OCI-LY1 (cell line): Measurements from ENCODE around the gene LGMN.
"Not testable (repeated sequence)": the region's sequence is repeated elsewhere in the genome, so short reads cannot be mapped to it uniquely, and the experiment has no call there.

Experiments
- H2AFZ ChIP-seq: fragments of 200-600 bp; sonication (generic), shearing (Covaris generic); 2 replicates; pipeline ENCODE4 v1.6.0; 2014; ENCODE audit warnings: antibody characterized with exemption, mild to moderate bottlenecking, low read length
- H3F3A ChIP-seq: fragments of 200-600 bp; sonication (generic), shearing (Covaris generic); 2 replicates; pipeline ENCODE4 v1.6.0; 2014; ENCODE audit warnings: mild to moderate bottlenecking, antibody characterized with exemption, low read length, moderate library complexity; ENCODE audit not compliant: insufficient read depth
- H3K27ac ChIP-seq: fragments of 200-600 bp; sonication (generic); 2 replicates; pipeline ENCODE4 v1.5.1; 2014; ENCODE audit warnings: low read length, mixed run types, mild to moderate bottlenecking, low read depth; ENCODE audit not compliant: poor library complexity, severe bottlenecking
- H3K27me3 ChIP-seq: fragments of 200-600 bp; sonication (generic); 2 replicates; pipeline ENCODE4 v1.6.0; 2014; ENCODE audit warnings: antibody characterized with exemption, mild to moderate bottlenecking, low read length, moderate library complexity; ENCODE audit not compliant: insufficient read depth
- H3K36me3 ChIP-seq: fragments of 200-600 bp; sonication (generic); 2 replicates; pipeline ENCODE4 v1.6.1; 2014; ENCODE audit warnings: mild to moderate bottlenecking, antibody characterized with exemption, low read length, moderate library complexity, mixed read lengths; ENCODE audit not compliant: insufficient read depth
- H3K4me1 ChIP-seq: fragments of 200-600 bp; sonication (generic); 2 replicates; pipeline ENCODE4 v1.5.1; 2014; ENCODE audit warnings: mild to moderate bottlenecking, low read length, moderate library complexity; ENCODE audit not compliant: insufficient read depth, severe bottlenecking
- H3K4me2 ChIP-seq: fragments of 200-600 bp; sonication (generic), shearing (Covaris generic); 2 replicates; pipeline ENCODE4 v1.6.1; 2014; ENCODE audit warnings: low read length
- H3K4me3 ChIP-seq: fragments of 200-600 bp; sonication (generic); 2 replicates; pipeline ENCODE4 v1.5.1; 2014; ENCODE audit warnings: low read length, low read depth, mild to moderate bottlenecking, mixed read lengths; ENCODE audit not compliant: poor library complexity, severe bottlenecking
- H3K79me2 ChIP-seq: fragments of 200-600 bp; shearing (Covaris generic); 2 replicates; pipeline ENCODE4 v1.6.1; 2016; ENCODE audit warnings: mixed run types, low read length, mixed read lengths; ENCODE audit not compliant: insufficient read depth
- H3K9ac ChIP-seq: fragments of 200-600 bp; sonication (generic), shearing (Covaris generic); 2 replicates; pipeline ENCODE4 v1.6.1; 2014; ENCODE audit warnings: mild to moderate bottlenecking, low read length, mixed read lengths
- H3K9me2 ChIP-seq: fragments of 200-600 bp; sonication (generic), shearing (Covaris generic); 2 replicates; pipeline ENCODE4 v1.6.1; 2014; ENCODE audit warnings: low read depth, mild to moderate bottlenecking, low read length, mixed read lengths
- H3K9me3 ChIP-seq: fragments of 200-600 bp; shearing (Covaris generic); 2 replicates; pipeline ENCODE4 v1.6.1; 2014; ENCODE audit warnings: low read length, mixed read lengths
- H4K20me1 ChIP-seq: fragments of 200-600 bp; sonication (generic), shearing (Covaris generic); 2 replicates; pipeline ENCODE4 v1.6.0; 2016; ENCODE audit warnings: mild to moderate bottlenecking, low read length; ENCODE audit not compliant: insufficient read depth
- EZH2 ChIP-seq: fragments of 200-600 bp; sonication (generic), shearing (Covaris generic); IDR thresholded peaks from 2 replicates; pipeline ENCODE4 v1.8.0; 2017; ENCODE audit warnings: borderline replicate concordance, mixed run types, mild to moderate bottlenecking, antibody characterized with exemption, low read length, moderate library complexity, mixed read lengths
- TF ChIP-seq, protein P1 (sequence below): fragments of 200-600 bp; sonication (generic), shearing (Covaris generic); IDR thresholded peaks from 2 replicates; pipeline ENCODE4 v1.5.1; 2017; ENCODE audit warnings: mild to moderate bottlenecking, antibody characterized with exemption, low read length, moderate library complexity, mixed read lengths

The LGMN gene

DNA sequence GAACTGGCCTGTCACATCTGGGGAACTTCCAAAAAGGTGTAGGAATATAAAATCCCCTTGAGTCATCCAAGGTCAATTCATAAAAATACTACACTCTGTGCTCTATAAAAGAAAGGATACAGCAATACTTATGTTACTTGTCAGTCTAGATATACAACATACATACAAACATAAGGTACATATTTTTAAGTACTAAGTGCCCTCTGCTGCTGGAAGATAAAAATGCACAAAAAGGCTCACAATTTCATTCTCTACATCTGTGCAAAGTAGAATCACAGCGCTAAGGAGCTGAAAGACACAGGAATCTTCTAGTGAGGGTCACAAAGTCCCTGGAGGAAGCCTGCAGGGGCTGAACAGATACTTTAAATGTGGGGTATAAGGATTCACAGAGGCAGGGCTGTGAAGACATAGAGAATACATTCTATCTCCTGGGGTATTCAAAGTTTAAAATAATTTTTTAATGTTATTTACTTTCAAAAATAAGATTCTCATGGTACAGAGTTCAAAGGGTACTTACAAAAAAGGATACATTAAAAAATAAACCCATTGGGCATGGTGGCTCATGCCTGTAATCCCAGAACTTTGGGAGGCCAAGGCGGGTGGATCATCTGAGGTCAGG, 35.5 kb upstream of the LGMN start:
- H2AFZ ChIP-seq = no peak overlapping the region
- no peaks in the 10 kb centered on the region for H3K36me3 ChIP-seq
- no peak overlapping the region for H3K4me2 ChIP-seq
- no peaks in the 10 kb centered on the region for H4K20me1 ChIP-seq
- no peaks in the 10 kb centered on the region for H3K79me2 ChIP-seq
- no peaks in the 10 kb centered on the region for H3K4me1 ChIP-seq
- no peaks in the 10 kb centered on the region for H3K9me2 ChIP-seq
- H3K4me3 ChIP-seq = no peak overlapping the region
- no peaks in the 10 kb centered on the region for H3K27me3 ChIP-seq
- H3K27ac ChIP-seq = no peak overlapping the region
- H3F3A ChIP-seq = no peaks in the 10 kb centered on the region
- no peak for TF ChIP-seq EZH2
- TF ChIP-seq, protein P1, sequence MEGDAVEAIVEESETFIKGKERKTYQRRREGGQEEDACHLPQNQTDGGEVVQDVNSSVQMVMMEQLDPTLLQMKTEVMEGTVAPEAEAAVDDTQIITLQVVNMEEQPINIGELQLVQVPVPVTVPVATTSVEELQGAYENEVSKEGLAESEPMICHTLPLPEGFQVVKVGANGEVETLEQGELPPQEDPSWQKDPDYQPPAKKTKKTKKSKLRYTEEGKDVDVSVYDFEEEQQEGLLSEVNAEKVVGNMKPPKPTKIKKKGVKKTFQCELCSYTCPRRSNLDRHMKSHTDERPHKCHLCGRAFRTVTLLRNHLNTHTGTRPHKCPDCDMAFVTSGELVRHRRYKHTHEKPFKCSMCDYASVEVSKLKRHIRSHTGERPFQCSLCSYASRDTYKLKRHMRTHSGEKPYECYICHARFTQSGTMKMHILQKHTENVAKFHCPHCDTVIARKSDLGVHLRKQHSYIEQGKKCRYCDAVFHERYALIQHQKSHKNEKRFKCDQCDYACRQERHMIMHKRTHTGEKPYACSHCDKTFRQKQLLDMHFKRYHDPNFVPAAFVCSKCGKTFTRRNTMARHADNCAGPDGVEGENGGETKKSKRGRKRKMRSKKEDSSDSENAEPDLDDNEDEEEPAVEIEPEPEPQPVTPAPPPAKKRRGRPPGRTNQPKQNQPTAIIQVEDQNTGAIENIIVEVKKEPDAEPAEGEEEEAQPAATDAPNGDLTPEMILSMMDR = peak; percentile 65
- H3K9me3 ChIP-seq = peaks cover 2% of the 10 kb centered on the region; the same call in 1 of the 2 replicates
- H3K9ac ChIP-seq = no peak overlapping the region

DNA sequence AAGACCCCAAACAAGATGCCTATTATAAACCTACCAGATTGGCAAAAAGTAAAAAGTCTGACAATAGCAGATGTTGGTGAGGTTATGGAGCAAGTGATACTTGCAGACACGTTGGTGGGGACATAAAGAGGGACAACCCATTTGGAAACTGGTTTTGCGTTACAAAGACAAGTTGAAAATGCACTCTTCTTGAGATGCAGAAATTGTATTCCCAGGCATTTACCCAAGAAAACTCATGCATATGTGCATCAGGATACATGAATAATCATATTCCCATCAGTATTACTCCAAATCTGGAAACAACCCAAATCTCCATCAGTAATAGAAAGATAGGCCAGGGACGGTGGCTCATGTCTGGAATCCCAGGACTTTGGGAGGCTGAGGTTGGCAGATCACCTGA, 32.9 kb upstream of the LGMN start:
- Histone ChIP-seq H3K4me3 (no peak overlapping the region), H4K20me1 (no peaks in the 10 kb centered on the region), H3K4me1 (no peaks in the 10 kb centered on the region), H3K9me2 (no peaks in the 10 kb centered on the region), H2AFZ (no peak overlapping the region), H3K9ac (no peak overlapping the region), H3K4me2 (no peak overlapping the region), H3K9me3 (no peaks in the 10 kb centered on the region), H3K79me2 (no peaks in the 10 kb centered on the region), H3K27me3 (no peaks in the 10 kb centered on the region), H3F3A (no peaks in the 10 kb centered on the region), H3K27ac (no peak overlapping the region), H3K36me3 (no peaks in the 10 kb centered on the region)
- TF ChIP-seq, protein P1 = no peak
- no peak for TF ChIP-seq EZH2

DNA sequence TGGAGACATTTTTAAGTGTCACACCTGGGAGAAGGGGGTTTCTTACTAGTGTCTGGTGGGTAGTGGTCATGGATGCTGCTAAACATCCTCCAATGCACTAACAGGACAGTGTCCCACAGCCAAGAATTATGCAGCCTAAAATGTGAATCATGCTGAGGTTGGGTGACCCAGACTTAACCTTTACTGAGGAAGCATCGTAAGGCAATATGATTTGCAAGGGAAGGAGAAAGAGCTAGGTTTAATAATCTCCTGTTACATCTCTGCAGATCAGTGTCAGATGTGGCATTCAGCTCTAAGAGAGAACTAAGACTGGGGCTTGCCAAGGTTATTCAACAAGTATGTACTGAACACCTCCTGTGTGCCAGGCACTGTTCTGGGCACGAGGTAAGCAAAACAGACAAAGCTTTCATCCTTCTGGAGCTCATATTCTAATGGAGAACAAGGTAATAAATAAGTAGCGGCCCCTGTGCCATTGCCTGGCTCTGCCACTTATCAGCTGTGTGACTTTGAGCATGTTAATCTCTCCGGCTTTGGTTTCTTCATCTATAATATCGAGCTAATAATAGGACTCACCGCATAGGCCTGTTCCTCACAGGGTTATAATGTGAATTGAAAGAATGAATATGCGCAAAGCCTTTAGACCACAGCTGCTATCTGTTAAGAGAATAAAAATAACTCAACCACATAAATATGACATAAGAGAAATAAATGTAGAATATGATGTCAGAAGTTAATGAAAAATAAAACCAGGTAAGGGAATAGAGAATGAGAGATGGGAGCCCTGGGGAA, 32.2 kb upstream of the LGMN start:
- no peaks in the 10 kb centered on the region for H3K4me1 ChIP-seq
- no peaks in the 10 kb centered on the region for H3K36me3 ChIP-seq
- no peaks in the 10 kb centered on the region for H3K79me2 ChIP-seq
- TF ChIP-seq, protein P1 = no peak
- no peak for TF ChIP-seq EZH2
- no peaks in the 10 kb centered on the region for H3K9me2 ChIP-seq
- H3K9me3 ChIP-seq = no peaks in the 10 kb centered on the region
- H2AFZ ChIP-seq = no peak overlapping the region
- no peak overlapping the region for H3K4me3 ChIP-seq
- H3K4me2 ChIP-seq = no peak overlapping the region
- no peaks in the 10 kb centered on the region for H4K20me1 ChIP-seq
- H3K9ac ChIP-seq = no peak overlapping the region
- no peaks in the 10 kb centered on the region for H3F3A ChIP-seq
- H3K27ac ChIP-seq = no peak overlapping the region
- H3K27me3 ChIP-seq = no peaks in the 10 kb centered on the region

DNA sequence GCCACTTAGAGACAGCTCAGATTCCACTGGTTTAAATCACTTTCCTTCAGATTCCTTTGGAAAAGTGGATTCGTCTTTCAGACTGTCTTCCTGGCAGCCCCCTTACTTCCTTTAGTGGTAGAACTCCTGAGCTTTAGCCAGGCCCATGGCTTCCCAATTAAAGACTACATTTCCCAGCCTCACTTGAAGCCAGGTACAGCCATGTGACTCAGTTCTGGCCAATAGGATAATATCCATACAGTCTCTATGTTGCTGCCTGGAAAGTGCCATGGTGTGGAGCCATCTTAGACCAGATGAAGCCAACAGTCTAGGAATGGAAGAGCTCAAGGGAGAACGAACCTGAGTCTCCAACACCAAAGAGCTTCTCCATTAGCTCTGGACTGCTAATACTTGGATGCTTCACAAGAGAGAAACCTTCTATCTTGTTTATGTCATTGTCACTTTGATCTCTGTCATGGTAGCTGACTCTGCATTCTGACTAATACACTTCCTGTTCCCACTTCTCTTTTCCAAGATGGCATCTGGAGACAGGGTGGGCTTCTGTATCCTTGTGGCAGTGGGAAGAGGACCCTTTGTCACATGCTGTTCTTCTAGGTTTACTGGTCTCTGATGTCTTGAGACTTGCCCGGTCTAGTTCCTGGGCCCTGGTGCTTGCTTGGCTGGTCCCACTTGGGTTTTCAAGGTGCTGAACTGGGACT, 30.6 kb upstream of the LGMN start:
- H3K4me2 ChIP-seq, H3K9ac ChIP-seq, H2AFZ ChIP-seq, H3K9me3 ChIP-seq, H3K4me1 ChIP-seq, H3F3A ChIP-seq, H4K20me1 ChIP-seq, H3K9me2 ChIP-seq, H3K79me2 ChIP-seq, H3K27ac ChIP-seq, H3K27me3 ChIP-seq, H3K36me3 ChIP-seq, H3K4me3 ChIP-seq: not testable (repeated sequence)

DNA sequence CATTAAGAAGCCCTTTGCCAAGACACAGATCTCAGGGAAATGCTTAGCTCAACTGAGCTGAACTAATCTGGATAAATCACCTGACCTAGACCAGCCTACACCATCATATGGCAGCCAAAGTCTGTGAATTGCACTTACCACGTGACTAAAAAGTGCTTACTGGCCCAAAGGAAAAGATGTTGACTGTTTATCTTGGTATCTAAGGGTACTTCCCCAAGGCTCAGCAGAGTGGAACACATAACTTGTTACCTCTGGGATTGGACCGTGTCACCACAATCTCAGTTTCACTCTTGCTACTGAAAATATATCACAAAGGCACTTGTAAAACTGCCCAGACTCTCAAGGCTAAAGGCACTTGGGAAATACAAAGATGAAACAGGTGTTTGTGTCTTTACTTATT, 26.9 kb upstream of the LGMN start:
- H2AFZ ChIP-seq, H3K9me3 ChIP-seq, H3K4me2 ChIP-seq, H3K79me2 ChIP-seq, H3K9me2 ChIP-seq, H3K27ac ChIP-seq, H3K27me3 ChIP-seq, H3F3A ChIP-seq, H3K9ac ChIP-seq, H4K20me1 ChIP-seq, H3K4me3 ChIP-seq, H3K4me1 ChIP-seq, H3K36me3 ChIP-seq: not testable (repeated sequence)
